22Rv1 (cell line): ENCODE data around the gene PIGS.

Experiments
- H3K27ac ChIP-seq: fragments of 450-650 bp; 2 replicates; pipeline ENCODE4 v1.5.1; 2017
- CTCF ChIP-seq: fragments of 450-650 bp; IDR thresholded peaks from 2 replicates; pipeline ENCODE4 v1.5.1; 2017; ENCODE audit warnings: mild to moderate bottlenecking
- ZFX ChIP-seq: fragments of 450-650 bp; IDR thresholded peaks from 2 replicates; pipeline ENCODE4 v1.6.1; 2017; ENCODE audit warnings: antibody characterized with exemption, borderline replicate concordance

Gene PIGS

GRCh38 chr17:28597606-28598383 is 26.5 kb upstream of the PIGS start:
- TF ChIP-seq ZFX (no peak), CTCF (no peak)
- H3K27ac ChIP-seq, result peak overlapping the region; percentile 93

- no peak overlapping the region for H3K27ac ChIP-seq
- no peak for TF ChIP-seq ZFX
- TF ChIP-seq CTCF, result no peak
Measured at GRCh38 chr17:28592260-28592659, 20.9 kb upstream of the PIGS start.

GRCh38 chr17:28585851-28586250 is 14.5 kb upstream of the PIGS start:
- TF ChIP-seq CTCF (no peak), ZFX (no peak)
- no peak overlapping the region for H3K27ac ChIP-seq

GRCh38 chr17:28584434-28584833 is 13.1 kb upstream of the PIGS start:
- no peak for TF ChIP-seq CTCF
- no peak for TF ChIP-seq ZFX
- H3K27ac ChIP-seq, result no peak overlapping the region

- TF ChIP-seq ZFX (no peak), CTCF (no peak)
- H3K27ac ChIP-seq, result no peak overlapping the region
Measured at GRCh38 chr17:28582513-28582912, 11.2 kb upstream of the PIGS start.

- TF ChIP-seq CTCF (no peak), ZFX (no peak)
- H3K27ac ChIP-seq, result no peak overlapping the region
Measured at GRCh38 chr17:28580959-28581358, 9.6 kb upstream of the PIGS start.

- TF ChIP-seq CTCF, result no peak
- no peak overlapping the region; the same call in 1 of the 2 replicates for H3K27ac ChIP-seq
Measured at GRCh38 chr17:28579526-28579925, 8.2 kb upstream of the PIGS start.
